ENCODE results near the gene SOX6. TPM values are rescaled to one million over a fixed set of nuclear protein-coding genes. Genes with fewer than 3 reads are reported as not detected.
"Not testable (repeated sequence)": the region's sequence is repeated elsewhere in the genome, so short reads cannot be mapped to it uniquely, and the experiment has no call there.

SOX6 gene
- total RNA-seq, 1 experiment from 2014 or later = 18.5 TPM

- Histone ChIP-seq H3K4me1 (replicated peaks) (no peaks in the 10 kb centered on the region), H3K27me3 (replicated peaks) (no peaks in the 10 kb centered on the region; the same call in 1 of the 2 replicates), H3K27ac (no peak overlapping the region), H3K4me3 (no peak overlapping the region), H3K9me3 (replicated peaks) (no peaks in the 10 kb centered on the region), H3K36me3 (no peaks in the 10 kb centered on the region)
- no peak for DNase-seq (ENCODE audit: low read depth in 1 of 2, low spot score in 2 of 2)
Measured at GRCh38 chr11:16043617-16044016, 312.7 kb downstream of the SOX6 start.

DNA sequence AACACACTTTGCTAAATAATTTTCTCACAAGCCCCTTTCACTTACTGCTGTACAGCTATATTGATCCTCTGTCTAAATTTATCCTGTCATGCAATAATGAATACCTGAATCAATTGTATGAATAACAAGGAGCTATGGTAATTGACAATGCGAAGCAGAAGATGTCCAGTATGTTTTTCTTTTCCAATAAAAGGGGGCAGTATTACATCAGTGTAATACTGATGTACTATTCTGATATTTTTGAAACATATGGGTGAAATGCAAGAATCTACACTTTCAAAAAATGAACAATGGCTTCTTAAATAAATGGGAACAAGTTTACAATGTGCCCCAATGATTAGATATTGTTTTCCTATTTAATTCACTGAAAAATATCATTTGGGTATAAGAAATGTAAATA is 315.1 kb downstream of the SOX6 start:
- no peaks in the 10 kb centered on the region for H3K36me3 ChIP-seq
- DNase-seq (ENCODE audit: low read depth in 1 of 2, low spot score in 2 of 2) = no peak
- no peaks in the 10 kb centered on the region for H3K9me3 ChIP-seq (replicated peaks)
- H3K4me1 ChIP-seq (replicated peaks) = no peaks in the 10 kb centered on the region
- no peak overlapping the region for H3K27ac ChIP-seq
- no peaks in the 10 kb centered on the region; the same call in 1 of the 2 replicates for H3K27me3 ChIP-seq (replicated peaks)
- no peak overlapping the region for H3K4me3 ChIP-seq

DNA sequence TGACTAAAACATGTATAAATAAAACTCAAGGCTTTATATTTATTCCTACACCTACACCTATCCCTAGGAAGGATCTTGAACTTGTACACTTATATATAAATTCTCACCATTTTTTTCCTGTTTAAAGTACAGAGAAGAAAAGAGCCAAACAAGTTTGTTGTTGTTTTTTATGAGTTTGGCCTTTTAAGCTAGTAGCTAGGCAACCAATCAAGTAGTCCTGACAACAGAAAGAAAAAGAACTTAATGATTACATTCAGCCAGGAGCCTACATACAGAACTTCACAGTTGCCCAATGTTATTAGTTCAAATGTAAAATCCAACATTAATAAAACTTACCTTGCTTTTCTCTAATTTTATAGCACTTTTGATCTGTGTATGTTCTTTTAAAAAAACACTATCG is 316.2 kb downstream of the SOX6 start:
- Histone ChIP-seq H3K27ac (no peak overlapping the region), H3K27me3 (replicated peaks) (no peaks in the 10 kb centered on the region; the same call in 1 of the 2 replicates), H3K4me3 (no peak overlapping the region), H3K9me3 (replicated peaks) (no peaks in the 10 kb centered on the region), H3K4me1 (replicated peaks) (no peaks in the 10 kb centered on the region), H3K36me3 (no peaks in the 10 kb centered on the region)
- no peak for DNase-seq (ENCODE audit: low read depth in 1 of 2, low spot score in 2 of 2)

DNA sequence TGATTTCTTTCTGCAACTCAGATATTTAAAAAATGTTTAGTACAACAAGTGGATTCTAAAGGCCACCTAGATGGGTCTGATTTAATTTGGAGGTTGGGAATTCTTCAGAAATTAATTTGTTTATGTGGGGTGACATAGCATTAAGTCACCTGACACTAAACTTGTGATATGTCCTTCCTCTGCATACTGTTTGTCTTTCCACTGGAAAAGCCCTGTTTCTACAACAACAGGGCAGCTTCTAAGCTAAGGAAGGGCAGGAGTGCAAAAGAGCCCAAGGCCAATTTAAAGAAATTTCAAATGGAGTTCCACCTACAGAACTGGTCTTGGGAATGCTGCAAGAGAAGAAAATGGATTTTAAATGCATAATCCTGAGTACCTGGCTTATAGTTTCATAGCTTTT is 319.2 kb downstream of the SOX6 start:
- Histone ChIP-seq H3K4me3 (no peak overlapping the region), H3K36me3 (no peaks in the 10 kb centered on the region), H3K27me3 (replicated peaks) (no peaks in the 10 kb centered on the region; the same call in 1 of the 2 replicates), H3K9me3 (replicated peaks) (no peaks in the 10 kb centered on the region), H3K4me1 (replicated peaks) (no peaks in the 10 kb centered on the region), H3K27ac (no peak overlapping the region)
- no peak for DNase-seq (ENCODE audit: low read depth in 1 of 2, low spot score in 2 of 2)

DNA sequence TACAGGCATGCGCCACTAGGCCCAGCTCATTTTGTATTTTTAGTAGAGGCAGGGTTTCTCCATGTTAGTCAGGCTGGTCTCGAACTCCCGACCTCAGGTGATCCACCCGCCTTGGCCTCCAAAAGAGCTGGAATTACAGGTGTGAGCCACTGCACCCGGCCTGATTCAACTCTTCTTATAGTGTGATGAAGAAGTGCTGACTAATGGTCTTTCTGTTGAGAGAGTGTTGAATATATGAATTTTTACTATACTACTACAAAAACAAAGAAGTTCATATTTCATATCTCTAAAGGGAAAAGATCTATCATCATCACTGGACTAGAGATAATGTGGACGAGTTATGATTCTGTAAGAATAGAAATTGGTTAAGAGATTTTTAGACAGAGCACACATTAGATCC is 320.1 kb downstream of the SOX6 start:
- Histone ChIP-seq H3K4me1 (replicated peaks) (peaks cover 5% of the 10 kb centered on the region), H3K4me3 (no peak overlapping the region), H3K27ac (no peak overlapping the region), H3K9me3 (replicated peaks) (no peaks in the 10 kb centered on the region), H3K27me3 (replicated peaks) (no peaks in the 10 kb centered on the region; the same call in 1 of the 2 replicates), H3K36me3 (no peaks in the 10 kb centered on the region)
- no peak for DNase-seq (ENCODE audit: low read depth in 1 of 2, low spot score in 2 of 2)

DNA sequence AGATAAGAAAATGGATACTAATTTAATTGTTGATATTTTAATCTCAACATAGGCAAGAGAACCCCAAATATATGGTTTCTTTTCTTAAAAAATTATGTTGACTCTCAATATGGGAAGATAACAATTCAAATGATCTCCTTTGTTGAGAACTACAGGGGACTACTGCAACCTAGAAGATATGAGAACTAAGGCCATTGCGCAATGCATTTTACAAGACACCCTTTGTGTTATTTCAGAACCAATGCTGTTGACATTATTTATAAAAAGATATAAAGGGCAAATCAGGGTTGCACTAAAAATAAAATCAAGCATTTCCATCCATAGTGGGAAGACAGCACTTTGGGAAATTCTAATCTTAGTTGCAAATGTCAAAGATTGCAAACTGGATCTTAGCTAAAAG is 322.3 kb downstream of the SOX6 start:
- Histone ChIP-seq H3K4me3 (no peak overlapping the region), H3K9me3 (replicated peaks) (no peaks in the 10 kb centered on the region), H3K27ac (no peak overlapping the region), H3K4me1 (replicated peaks) (peaks cover 26% of the 10 kb centered on the region), H3K27me3 (replicated peaks) (no peaks in the 10 kb centered on the region; the same call in 1 of the 2 replicates), H3K36me3 (no peaks in the 10 kb centered on the region)
- no peak for DNase-seq (ENCODE audit: low read depth in 1 of 2, low spot score in 2 of 2)

DNA sequence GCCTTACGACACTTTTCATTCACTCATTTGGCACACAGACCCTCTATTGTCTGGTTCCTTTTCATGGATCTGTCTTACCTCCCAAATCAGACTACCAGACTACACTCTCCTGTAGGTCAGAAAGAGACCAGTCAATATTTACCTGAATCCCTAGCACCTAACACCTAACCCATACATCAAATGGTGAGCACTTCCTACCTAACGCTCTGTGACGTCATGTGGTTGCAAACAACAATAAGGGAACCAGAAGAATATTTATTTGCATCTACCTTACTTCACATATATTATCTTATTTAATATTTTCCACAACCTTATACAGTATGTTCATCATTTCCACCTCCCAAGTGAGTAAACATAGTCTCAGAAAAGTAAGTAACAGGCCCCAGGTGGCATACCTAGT is 323.4 kb downstream of the SOX6 start:
- H3K27ac ChIP-seq = no peak overlapping the region
- peaks cover 37% of the 10 kb centered on the region for H3K4me1 ChIP-seq (replicated peaks)
- no peak overlapping the region for H3K4me3 ChIP-seq
- no peaks in the 10 kb centered on the region for H3K27me3 ChIP-seq (replicated peaks)
- no peaks in the 10 kb centered on the region for H3K36me3 ChIP-seq
- DNase-seq (ENCODE audit: low read depth in 1 of 2, low spot score in 2 of 2) = no peak
- no peaks in the 10 kb centered on the region for H3K9me3 ChIP-seq (replicated peaks)

- DNase-seq (ENCODE audit: low read depth in 1 of 2, low spot score in 2 of 2) = no peak
- Histone ChIP-seq H3K36me3 (no peaks in the 10 kb centered on the region), H3K27ac (peak overlapping the region; percentile 23), H3K27me3 (replicated peaks) (no peaks in the 10 kb centered on the region), H3K9me3 (replicated peaks) (no peaks in the 10 kb centered on the region), H3K4me3 (no peak overlapping the region), H3K4me1 (replicated peaks) (peaks cover 43% of the 10 kb centered on the region)
Measured at GRCh38 chr11:16031210-16031609, 325.1 kb downstream of the SOX6 start.

GRCh38 chr11:16030664-16031063 is 325.7 kb downstream of the SOX6 start:
- peaks cover 43% of the 10 kb centered on the region for H3K4me1 ChIP-seq (replicated peaks)
- peak overlapping the region; percentile 23 for H3K27ac ChIP-seq
- no peak overlapping the region for H3K4me3 ChIP-seq
- no peaks in the 10 kb centered on the region for H3K36me3 ChIP-seq
- H3K27me3 ChIP-seq (replicated peaks) = no peaks in the 10 kb centered on the region
- DNase-seq (ENCODE audit: low read depth in 1 of 2, low spot score in 2 of 2) = peak in 1 of 2 experiments; percentile 85
- H3K9me3 ChIP-seq (replicated peaks) = no peaks in the 10 kb centered on the region

GRCh38 chr11:16029151-16029550 is 327.2 kb downstream of the SOX6 start:
- DNase-seq (ENCODE audit: low read depth in 1 of 2, low spot score in 2 of 2) = peak; percentile 53 to 61
- H3K27ac ChIP-seq = peak overlapping the region; percentile 34
- H3K9me3 ChIP-seq (replicated peaks); H3K36me3 ChIP-seq; H3K27me3 ChIP-seq (replicated peaks); H3K4me3 ChIP-seq: not testable (repeated sequence)
- peaks cover 43% of the 10 kb centered on the region for H3K4me1 ChIP-seq (replicated peaks)

GRCh38 chr11:16028419-16028818 is 327.9 kb downstream of the SOX6 start:
- Histone ChIP-seq H3K9me3 (replicated peaks) (no peaks in the 10 kb centered on the region), H3K27ac (peak overlapping the region; percentile 34), H3K27me3 (replicated peaks) (no peaks in the 10 kb centered on the region), H3K36me3 (no peaks in the 10 kb centered on the region), H3K4me3 (no peak overlapping the region), H3K4me1 (replicated peaks) (peaks cover 43% of the 10 kb centered on the region)
- DNase-seq (ENCODE audit: low read depth in 1 of 2, low spot score in 2 of 2) = peak in 1 of 2 experiments; percentile 34

GRCh38 chr11:16027621-16028020 is 328.7 kb downstream of the SOX6 start:
- Histone ChIP-seq H3K36me3 (no peaks in the 10 kb centered on the region), H3K27ac (no peak overlapping the region), H3K27me3 (replicated peaks) (no peaks in the 10 kb centered on the region), H3K9me3 (replicated peaks) (no peaks in the 10 kb centered on the region), H3K4me3 (no peak overlapping the region), H3K4me1 (replicated peaks) (peaks cover 43% of the 10 kb centered on the region)
- DNase-seq (ENCODE audit: low read depth in 1 of 2, low spot score in 2 of 2) = no peak

- no peaks in the 10 kb centered on the region for H3K27me3 ChIP-seq (replicated peaks)
- H3K9me3 ChIP-seq (replicated peaks) = no peaks in the 10 kb centered on the region
- H3K4me1 ChIP-seq (replicated peaks) = peaks cover 43% of the 10 kb centered on the region
- no peaks in the 10 kb centered on the region for H3K36me3 ChIP-seq
- no peak for DNase-seq (ENCODE audit: low read depth in 1 of 2, low spot score in 2 of 2)
- H3K4me3 ChIP-seq = no peak overlapping the region
- no peak overlapping the region for H3K27ac ChIP-seq
Measured at GRCh38 chr11:16026849-16027248, 329.5 kb downstream of the SOX6 start.

GRCh38 chr11:16018931-16019330 is 337.4 kb downstream of the SOX6 start:
- no peaks in the 10 kb centered on the region for H3K9me3 ChIP-seq (replicated peaks)
- no peak overlapping the region for H3K4me3 ChIP-seq
- DNase-seq (ENCODE audit: low read depth in 1 of 2, low spot score in 2 of 2) = no peak
- H3K36me3 ChIP-seq = no peaks in the 10 kb centered on the region
- no peaks in the 10 kb centered on the region for H3K27me3 ChIP-seq (replicated peaks)
- H3K27ac ChIP-seq = no peak overlapping the region
- H3K4me1 ChIP-seq (replicated peaks) = 0 out of 2 replicates have a peak, but pooled peaks cover 3% of the 10 kb centered on the region

- no peaks in the 10 kb centered on the region for H3K27me3 ChIP-seq (replicated peaks)
- H3K4me1 ChIP-seq (replicated peaks) = 0 out of 2 replicates have a peak, but pooled peaks cover 4% of the 10 kb centered on the region
- H3K4me3 ChIP-seq = no peak overlapping the region
- no peaks in the 10 kb centered on the region for H3K36me3 ChIP-seq
- DNase-seq (ENCODE audit: low read depth in 1 of 2, low spot score in 2 of 2) = no peak
- no peak overlapping the region for H3K27ac ChIP-seq
- no peaks in the 10 kb centered on the region for H3K9me3 ChIP-seq (replicated peaks)
Measured at GRCh38 chr11:16016468-16016829, 339.9 kb downstream of the SOX6 start.

Measured in SJSA1 (cell line).